ENCODE results near the gene ZNG1A. TPM values are rescaled to one million over a fixed set of nuclear protein-coding genes. Genes with fewer than 3 reads are reported as not detected.
"Not testable (repeated sequence)": the region's sequence is repeated elsewhere in the genome, so short reads cannot be mapped to it uniquely, and the experiment has no call there.

ZNG1A gene
- total RNA-seq, 1 donor from 2014 or later, result 33.2 TPM

GRCh38 chr9:178140-178825 lies 573 bp downstream of the ZNG1A start:
- not testable (repeated sequence) for DNase-seq

- not testable (repeated sequence) for DNase-seq
Measured at GRCh38 chr9:169757-170156, 9.1 kb downstream of the ZNG1A start.

DNA sequence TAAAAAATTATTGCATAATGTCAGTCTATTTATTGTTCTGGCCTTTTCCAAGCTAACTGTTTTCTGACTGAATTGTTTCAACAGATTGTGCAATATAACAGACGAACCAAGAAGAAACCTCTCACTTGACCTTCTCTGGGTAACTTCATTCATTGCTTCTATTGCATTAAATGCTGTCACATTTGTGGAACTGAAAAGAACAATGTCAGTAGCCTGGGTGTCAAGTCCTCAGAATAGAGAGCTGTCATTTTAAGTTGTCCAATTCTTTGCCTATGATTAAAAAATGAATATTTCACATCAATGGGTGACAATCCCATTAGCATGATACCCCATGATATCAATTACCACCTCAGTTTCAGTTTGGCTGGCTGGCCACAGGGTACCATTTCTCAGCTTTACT lies 19.0 kb downstream of the ZNG1A start:
- not testable (repeated sequence) for DNase-seq

- not testable (repeated sequence) for DNase-seq
Measured at GRCh38 chr9:151173-151572, 27.7 kb downstream of the ZNG1A start.

GRCh38 chr9:139880-140279 lies 39.0 kb downstream of the ZNG1A start:
- not testable (repeated sequence) for DNase-seq

GRCh38 chr9:117995-118467 lies 60.8 kb downstream of the ZNG1A start, which contains the start of gene FOXD4:
TSS of gene FOXD4 (minus strand) at chr9:118417. CDS start at chr9:118119, 298 bp downstream.
- not testable (repeated sequence) for DNase-seq

DNA sequence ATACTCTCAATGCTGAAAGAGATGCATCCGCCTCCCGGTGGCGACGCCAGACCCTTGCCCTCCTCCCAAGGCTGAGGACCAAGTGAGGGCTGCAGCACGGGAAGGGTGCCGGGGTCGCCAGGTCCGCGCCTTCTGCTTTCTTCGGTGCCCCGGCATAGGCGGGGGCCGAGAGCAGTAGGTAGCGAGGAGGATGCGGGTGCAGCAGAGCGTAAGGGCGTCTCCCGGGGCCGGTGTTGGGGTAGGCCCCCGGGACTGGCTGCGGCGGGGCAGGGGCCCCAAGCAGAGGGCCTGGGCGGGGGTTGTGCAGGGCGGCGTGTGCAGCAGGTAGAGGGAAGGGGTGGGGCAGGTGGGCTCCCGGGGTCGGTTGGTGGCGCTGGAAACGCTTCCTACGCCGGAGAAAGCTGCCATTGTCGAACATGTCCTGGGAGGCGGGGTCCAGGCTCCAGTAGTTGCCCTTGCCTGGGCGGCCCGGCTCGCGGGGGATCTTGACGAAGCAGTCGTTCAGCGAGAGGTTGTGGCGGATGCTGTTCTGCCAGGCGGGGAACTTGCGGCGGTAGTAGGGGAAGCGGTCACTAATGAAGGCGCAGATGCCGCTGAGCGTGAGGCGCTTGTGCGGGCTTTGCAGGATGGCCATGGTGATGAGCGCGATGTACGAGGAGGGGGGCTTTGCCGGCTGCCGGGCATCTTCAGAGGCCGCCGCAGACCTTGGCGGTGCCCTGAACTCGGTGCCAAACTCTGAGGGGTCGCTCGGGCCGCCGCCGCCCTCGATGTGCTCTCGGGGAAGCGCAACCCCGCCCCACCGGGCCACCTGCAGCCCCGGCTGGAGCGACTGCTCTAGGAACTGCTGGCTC lies 61.5 kb downstream of the ZNG1A start:
- DNase-seq, result not testable (repeated sequence)

DNA sequence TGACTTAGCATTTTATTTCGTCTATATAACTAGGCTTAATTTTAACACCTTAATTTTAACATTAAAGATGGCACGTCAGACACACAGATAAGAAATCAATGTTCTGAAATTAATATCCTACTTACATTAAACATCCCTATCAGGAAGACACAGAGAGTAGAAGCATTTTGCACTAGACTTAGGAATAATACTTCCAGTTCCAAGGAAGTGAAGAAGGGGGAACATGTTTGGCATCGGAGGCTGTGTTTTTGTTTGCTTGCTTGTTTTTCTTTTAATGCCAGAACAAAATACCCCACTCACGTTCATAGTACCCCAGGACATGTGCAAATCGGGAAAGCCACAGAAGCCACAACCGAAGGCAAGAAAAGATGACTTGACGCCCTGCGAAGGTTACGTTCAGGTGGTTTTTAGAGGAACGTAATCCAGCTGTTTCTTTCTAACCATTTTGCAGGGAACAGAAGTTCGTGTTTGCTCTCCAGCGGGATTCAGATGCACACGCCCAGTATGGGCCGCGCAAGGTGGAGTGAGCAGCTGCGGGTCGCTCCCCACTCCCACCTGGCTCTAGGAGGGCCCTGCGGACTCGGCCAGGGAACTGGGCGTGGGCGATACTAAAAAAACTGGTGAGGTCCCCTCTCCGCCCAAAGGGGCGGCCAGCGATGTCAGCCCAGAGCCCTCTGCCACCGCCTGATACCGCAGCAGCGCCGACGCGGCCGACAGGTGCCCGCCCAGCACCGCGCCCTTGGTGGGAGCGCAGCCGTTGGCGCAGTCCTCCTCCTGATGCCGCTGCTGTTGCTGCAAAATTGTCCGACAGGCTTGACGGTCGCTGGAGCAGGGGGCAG lies 62.4 kb downstream of the ZNG1A start:
- DNase-seq, result not testable (repeated sequence)

DNA sequence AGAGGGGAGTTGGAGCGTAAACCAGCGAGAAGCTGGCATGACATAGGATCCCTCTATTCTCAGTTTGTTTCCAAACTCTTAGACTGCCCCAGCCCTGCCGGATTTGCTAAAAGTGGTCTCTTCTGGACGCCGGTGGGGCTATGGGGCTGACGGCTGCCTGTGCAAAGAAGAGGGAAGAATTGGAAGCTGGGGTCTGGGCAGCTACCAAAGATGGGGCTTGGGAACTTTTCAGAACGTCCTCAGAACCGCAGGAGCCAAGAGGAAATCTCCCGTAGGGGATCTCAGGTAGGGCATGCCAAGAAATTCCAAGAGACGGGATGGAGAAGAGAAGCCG lies 63.8 kb downstream of the ZNG1A start:
- DNase-seq, result not testable (repeated sequence)

- DNase-seq, result not testable (repeated sequence)
Measured at GRCh38 chr9:114267-115117, 64.4 kb downstream of the ZNG1A start.

- DNase-seq, result not testable (repeated sequence)
Measured at GRCh38 chr9:113468-114266, 65.2 kb downstream of the ZNG1A start.

DNA sequence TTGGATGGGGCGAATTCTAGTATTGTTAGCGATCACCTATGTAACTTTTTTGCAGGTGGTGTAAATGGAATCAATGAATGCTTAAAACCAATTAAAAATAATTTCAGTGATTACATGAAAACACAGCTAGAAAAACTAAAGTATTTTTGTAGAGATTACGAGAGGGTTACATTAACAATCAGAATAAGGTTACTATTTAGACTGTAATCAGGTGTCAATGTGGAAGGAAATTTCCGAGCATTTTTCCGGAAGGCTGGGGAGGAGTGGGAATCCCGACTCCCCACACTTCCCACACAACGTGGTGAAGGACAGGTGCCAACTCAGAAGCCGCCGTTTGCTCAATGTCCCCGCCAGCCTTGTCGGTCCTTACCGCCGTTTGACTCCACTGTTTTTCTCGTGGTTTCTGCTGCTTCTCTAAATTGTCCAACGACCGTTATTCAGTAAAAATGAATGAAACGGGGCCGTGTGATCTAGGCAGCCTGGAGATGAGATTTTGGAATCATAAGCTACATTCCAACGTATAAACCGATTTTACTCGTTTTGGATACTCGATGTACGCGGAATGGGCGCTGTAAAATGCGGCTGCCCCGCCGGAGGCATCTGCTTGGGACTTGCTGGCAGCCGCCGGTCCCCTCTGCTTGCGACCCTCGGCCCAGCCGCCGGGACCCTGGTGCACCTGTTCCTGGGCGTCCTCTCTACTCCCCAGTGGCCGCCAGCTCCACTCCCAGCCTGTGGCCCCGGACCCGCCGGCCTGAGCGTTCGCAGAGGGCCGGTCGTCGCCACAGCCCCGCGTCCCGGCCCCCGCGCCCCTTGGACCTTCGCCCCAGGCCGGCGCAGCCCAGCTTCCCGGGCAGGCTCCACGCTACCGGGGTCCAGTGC lies 66.0 kb downstream of the ZNG1A start:
- not testable (repeated sequence) for DNase-seq

DNA sequence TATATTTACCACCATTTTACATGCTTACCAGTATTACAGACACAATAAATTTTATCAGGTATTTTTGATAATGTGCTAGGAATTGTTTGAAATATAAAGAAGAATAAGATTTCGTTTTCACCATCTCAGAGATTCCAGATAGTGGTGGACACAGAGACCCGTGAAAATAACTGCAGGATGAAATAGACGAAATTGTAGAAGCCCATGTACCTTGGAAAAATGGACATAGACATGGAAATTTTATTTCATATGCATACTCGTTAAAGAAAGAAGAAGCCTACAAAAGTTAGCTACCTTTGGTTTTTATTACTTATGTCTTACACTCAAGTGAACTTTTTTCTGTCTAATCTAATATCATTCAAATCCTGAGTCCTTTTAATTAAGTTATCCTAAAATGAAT lies 68.2 kb downstream of the ZNG1A start:
- DNase-seq, result not testable (repeated sequence)

DNA sequence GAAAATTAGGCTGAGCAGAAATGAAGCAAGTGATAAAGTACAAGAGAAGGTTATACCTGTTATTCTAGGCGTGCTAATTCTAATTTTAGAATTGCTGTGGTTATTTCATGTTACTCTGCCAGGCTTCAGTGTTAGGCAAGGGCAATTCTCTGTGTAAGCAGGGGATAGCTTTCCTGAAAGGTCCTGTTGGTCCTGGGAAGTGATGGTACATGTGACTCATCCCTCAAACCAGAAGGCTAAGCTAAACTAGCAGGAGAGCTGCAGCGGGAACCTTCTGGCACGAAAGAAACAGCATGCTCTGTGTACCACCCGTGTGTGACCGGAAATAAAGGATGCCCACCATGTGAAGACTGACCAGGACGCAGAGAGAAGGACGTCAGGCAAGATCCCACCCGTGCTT lies 69.3 kb downstream of the ZNG1A start:
- DNase-seq, result not testable (repeated sequence)

DNA sequence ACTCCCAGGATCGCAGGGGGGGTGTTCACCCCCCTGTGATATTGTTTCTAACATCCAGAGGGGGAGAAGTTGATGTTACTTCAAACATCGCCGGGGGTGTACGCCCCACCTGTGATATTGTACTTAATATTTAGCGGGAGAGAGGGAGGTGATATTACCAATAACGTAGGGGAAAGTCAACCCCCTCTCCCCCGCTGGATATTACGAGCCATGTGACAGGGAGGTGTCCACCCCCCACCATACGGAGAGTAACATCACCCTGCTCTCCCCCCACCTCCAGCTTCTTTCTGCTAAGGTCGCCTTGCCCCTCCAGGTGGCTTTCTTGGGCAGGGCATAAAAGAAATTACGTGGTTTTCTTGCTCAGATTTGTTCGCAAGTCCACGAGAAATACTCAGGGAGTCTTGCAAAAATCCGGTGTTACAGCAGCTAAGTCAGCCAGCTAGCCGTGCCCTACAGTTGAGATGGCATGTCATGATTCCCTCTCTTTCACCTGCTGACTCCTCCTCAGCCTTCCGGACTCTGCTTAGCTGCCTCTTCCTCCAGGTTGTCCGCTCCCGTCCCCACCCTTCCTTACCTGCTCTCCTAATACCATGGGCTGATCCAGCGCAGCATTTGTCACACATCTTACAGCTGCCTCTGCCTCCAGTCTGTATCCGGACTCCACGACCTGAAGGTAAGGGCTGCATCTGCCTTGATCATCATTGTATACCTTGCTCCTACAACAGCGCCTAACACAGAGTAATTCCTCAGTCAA lies 69.9 kb downstream of the ZNG1A start:
- DNase-seq, result not testable (repeated sequence)

GRCh38 chr9:105991-106390 lies 72.9 kb downstream of the ZNG1A start:
- DNase-seq, result not testable (repeated sequence)

- DNase-seq, result not testable (repeated sequence)
Measured at GRCh38 chr9:100430-100829, 78.4 kb downstream of the ZNG1A start.

GRCh38 chr9:99867-100266 lies 79.0 kb downstream of the ZNG1A start:
- not testable (repeated sequence) for DNase-seq

DNA sequence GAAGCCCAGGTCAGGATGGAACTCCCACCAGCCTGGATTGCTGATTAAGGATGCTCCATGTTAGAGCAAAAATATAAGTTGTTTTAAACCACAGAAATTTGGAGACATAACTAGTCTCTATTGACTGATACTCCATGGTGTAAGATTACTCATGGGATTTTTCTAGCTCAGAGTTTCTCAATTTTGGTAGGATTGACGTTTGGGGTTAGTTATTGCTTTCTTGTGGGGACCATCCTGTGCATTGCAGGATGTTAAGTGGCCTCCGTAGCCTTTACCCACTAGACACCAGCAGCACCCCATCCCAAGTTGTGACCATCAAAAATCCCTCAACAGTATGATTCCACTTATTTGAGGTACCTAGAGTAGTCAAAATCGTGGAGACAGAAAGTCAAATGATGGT lies 80.1 kb downstream of the ZNG1A start:
- not testable (repeated sequence) for DNase-seq

All from occipital lobe (tissue), 2 donors.